WTC11 (cell line): ENCODE measurements around the gene PDLIM4. TPM values are rescaled to one million over a fixed set of nuclear protein-coding genes. Genes with fewer than 3 reads are reported as not detected.

ENCODE experiments used
- ATAC-seq: fragments of 200-7000 bp; cut with Tn5 transposase; 2 replicates; pipeline ENCODE4 v1.10.0; 2021; ENCODE audit warnings: mild to moderate bottlenecking, moderate library complexity
- CTCF ChIA-PET: fragments of 300-600 bp; sonication (Branson Sonifier 250); formaldehyde crosslinking; loops from one replicate; lab custom pipeline; 2021; ENCODE audit warnings: antibody characterized with exemption; lab: Charles Lee
- POLR2A ChIA-PET: fragments of 350-600 bp; sonication (Branson Sonifier 250); formaldehyde crosslinking; loops from one replicate; lab custom pipeline; 2021; ENCODE audit warnings: antibody characterized with exemption; lab: Charles Lee
- DNase-seq: peaks from one replicate; pipeline ENCODE4 v3.0.0; 2021; ENCODE audit warnings: low spot score
- H3K27ac Mint-ChIP-seq: 2 replicates; pipeline ENCODE4 v1.8.0; 2021; ENCODE audit warnings: mixed read lengths
- H3K27me3 Mint-ChIP-seq: 2 replicates; pipeline ENCODE4 v1.8.0; 2021; ENCODE audit warnings: low read depth, mild to moderate bottlenecking, moderate library complexity, mixed read lengths
- H3K36me3 Mint-ChIP-seq: 2 replicates; pipeline ENCODE4 v1.8.0; 2021; ENCODE audit warnings: mixed read lengths
- H3K4me1 Mint-ChIP-seq: 2 replicates; pipeline ENCODE4 v1.8.0; 2022; ENCODE audit warnings: mixed read lengths
- H3K4me3 Mint-ChIP-seq: 2 replicates; pipeline ENCODE4 v1.8.0; 2021; ENCODE audit warnings: mild to moderate bottlenecking, moderate library complexity, mixed read lengths
- H3K9me3 Mint-ChIP-seq: 2 replicates; pipeline ENCODE4 v1.8.0; 2021; ENCODE audit warnings: mixed read lengths
- AFF4 ChIP-seq: sonication (generic); formaldehyde crosslinking; IDR thresholded peaks from 2 replicates; pipeline ENCODE4 v1.8.1; 2023; ENCODE audit warnings: mild to moderate bottlenecking, missing genetic modification reagents, borderline replicate concordance
- ATF2 ChIP-seq: sonication (generic); formaldehyde crosslinking; IDR thresholded peaks from 2 replicates; pipeline ENCODE4 v1.8.1; 2022; ENCODE audit warnings: low read depth, missing genetic modification reagents, borderline replicate concordance
- CREM ChIP-seq: sonication (generic); formaldehyde crosslinking; IDR thresholded peaks from 2 replicates; pipeline ENCODE4 v1.8.1; 2022; ENCODE audit warnings: mild to moderate bottlenecking, missing genetic modification reagents, moderate library complexity
- E2F5 ChIP-seq: sonication (generic); formaldehyde crosslinking; IDR thresholded peaks from 2 replicates; pipeline ENCODE4 v1.8.1; 2022; ENCODE audit warnings: mild to moderate bottlenecking, moderate library complexity, missing genetic modification reagents
- GRHL2 ChIP-seq: fragments of 250-450 bp; sonication (Bioruptor Pico); IDR thresholded peaks from 2 replicates; pipeline ENCODE4 v1.8.0; 2022; ENCODE audit warnings: mild to moderate bottlenecking, moderate library complexity; ENCODE audit not compliant: insufficient replicate concordance, severe bottlenecking
- IRF1 ChIP-seq: sonication (generic); formaldehyde crosslinking; IDR thresholded peaks from 2 replicates; pipeline ENCODE4 v1.8.0; 2023; ENCODE audit warnings: missing genetic modification reagents
- KAT7 ChIP-seq: sonication (generic); formaldehyde crosslinking; IDR thresholded peaks from 2 replicates; pipeline ENCODE4 v1.8.1; 2023; ENCODE audit warnings: missing genetic modification reagents, mild to moderate bottlenecking, borderline replicate concordance
- NFE2L1 ChIP-seq: sonication (generic); formaldehyde crosslinking; IDR thresholded peaks from 2 replicates; pipeline ENCODE4 v1.8.1; 2023; ENCODE audit warnings: missing genetic modification reagents
- NR2C2 ChIP-seq: sonication (generic); formaldehyde crosslinking; IDR thresholded peaks from 2 replicates; pipeline ENCODE4 v1.8.0; 2022; ENCODE audit warnings: mild to moderate bottlenecking, missing genetic modification reagents
- OVOL2 ChIP-seq: fragments of 250-450 bp; sonication (Bioruptor Pico); IDR thresholded peaks from 2 replicates; pipeline ENCODE4 v1.9.0; 2021; ENCODE audit warnings: mild to moderate bottlenecking, borderline replicate concordance
- PREB ChIP-seq: sonication (generic); formaldehyde crosslinking; IDR thresholded peaks from 2 replicates; pipeline ENCODE4 v1.8.1; 2022; ENCODE audit warnings: mild to moderate bottlenecking, missing genetic modification reagents, moderate library complexity, borderline replicate concordance
- SMAD4 ChIP-seq: sonication (generic); formaldehyde crosslinking; IDR thresholded peaks from 2 replicates; pipeline ENCODE4 v1.8.0; 2022; ENCODE audit warnings: mild to moderate bottlenecking, missing genetic modification reagents
- SOX15 ChIP-seq: fragments of 250-450 bp; sonication (Bioruptor Pico); IDR thresholded peaks from 2 replicates; pipeline ENCODE4 v1.9.0; 2021; ENCODE audit warnings: mild to moderate bottlenecking
- TCF7 ChIP-seq: sonication (generic); formaldehyde crosslinking; IDR thresholded peaks from 2 replicates; pipeline ENCODE4 v1.8.0; 2022; ENCODE audit warnings: mild to moderate bottlenecking, low read depth, missing genetic modification reagents, moderate library complexity
- TEAD1 ChIP-seq: sonication (generic); formaldehyde crosslinking; IDR thresholded peaks from 2 replicates; pipeline ENCODE4 v1.8.0; 2022; ENCODE audit warnings: mild to moderate bottlenecking, missing genetic modification reagents
- USF2 ChIP-seq: sonication (generic); formaldehyde crosslinking; IDR thresholded peaks from 2 replicates; pipeline ENCODE4 v1.8.1; 2023; ENCODE audit warnings: mild to moderate bottlenecking, missing genetic modification reagents, moderate library complexity
- ZNF232 ChIP-seq: sonication (generic); formaldehyde crosslinking; IDR thresholded peaks from 2 replicates; pipeline ENCODE4 v1.8.0; 2022; ENCODE audit warnings: mild to moderate bottlenecking, missing genetic modification reagents
- ZNF317 ChIP-seq: sonication (generic); formaldehyde crosslinking; IDR thresholded peaks from 2 replicates; pipeline ENCODE4 v1.8.1; 2023; ENCODE audit warnings: low read depth, mild to moderate bottlenecking, moderate library complexity, missing genetic modification reagents, borderline replicate concordance
- ZNF416 ChIP-seq: fragments of 250-450 bp; sonication (Bioruptor Pico); IDR thresholded peaks from 2 replicates; pipeline ENCODE4 v1.9.0; 2021; ENCODE audit warnings: mild to moderate bottlenecking, inconsistent platforms
- ZSCAN18 ChIP-seq: fragments of 250-450 bp; sonication (Bioruptor Pico); IDR thresholded peaks from 2 replicates; pipeline ENCODE4 v2.1.2; 2022; ENCODE audit warnings: mild to moderate bottlenecking, moderate library complexity
- total RNA-seq: library from RNA; stranded (reverse); gene quantifications from 3 replicates; pipeline ENCODE4 v1.2.3, GENCODE V29; 2021

PDLIM4 gene
- total RNA-seq, 1 experiment from 2014 or later: 11.4 TPM

- no peak for TF ChIP-seq ZSCAN18 (CRISPR knock-in tag)
- no peak for TF ChIP-seq AFF4 (CRISPR knock-in tag)
- TF ChIP-seq ZNF416 (CRISPR knock-in tag): no peak
- TF ChIP-seq NFE2L1 (CRISPR knock-in tag): no peak
These were observed 30.3 kb upstream of the PDLIM4 start (continued) for GRCh38 chr5:132227235-132227484.

GRCh38 chr5:132227485-132228240 is 29.8 kb upstream of the PDLIM4 start, which contains the start of gene P4HA2:
Gene P4HA2, minus strand, starts transcription at chr5:132227853. Its CDS starts 9,227 bp downstream, at chr5:132218626.
- peak; percentile 76 for DNase-seq
- H3K4me3 Mint-ChIP-seq: peak within 1 kb of the TSS; percentile 66
- peaks cover 41% of the 10 kb centered on the region for H3K27me3 Mint-ChIP-seq
- peak; percentile 82 for ATAC-seq
- no peaks in the 10 kb centered on the region for H3K36me3 Mint-ChIP-seq
- CTCF ChIA-PET: interaction anchor here (0.6 to 3.9 kb wide), 16 partner anchors 10 to 431 kb away, joined by 3 to 55 read pairs (median 4); partner anchors contain the start of genes FNIP1 and PDLIM4
- no peak within 1 kb of the TSS for H3K27ac Mint-ChIP-seq
- H3K4me1 Mint-ChIP-seq: peaks cover 23% of the 10 kb centered on the region
- POLR2A ChIA-PET: interaction anchor here (0.8 to 1.0 kb wide), 3 partner anchors 11 to 35 kb away, joined by 3 to 4 read pairs (median 4); no protein-coding TSS in a partner anchor
- no peaks in the 10 kb centered on the region for H3K9me3 Mint-ChIP-seq
- TF ChIP-seq SOX15 (CRISPR knock-in tag): no peak
- no peak for TF ChIP-seq PREB (CRISPR knock-in tag)
- TF ChIP-seq NR2C2 (CRISPR knock-in tag): no peak
- no peak for TF ChIP-seq SMAD4 (CRISPR knock-in tag)
- TF ChIP-seq IRF1 (CRISPR knock-in tag): no peak
- TF ChIP-seq E2F5: peak; percentile 76
- no peak for TF ChIP-seq ATF2 (CRISPR knock-in tag)
- TF ChIP-seq GRHL2: no peak
- TF ChIP-seq ZNF232 (CRISPR knock-in tag): peak; percentile 74; the same call in 1 of the 2 replicates
- TF ChIP-seq ZNF317: no peak
- peak; percentile 55; the same call in 1 of the 2 replicates for TF ChIP-seq CREM
- no peak for TF ChIP-seq OVOL2 (CRISPR knock-in tag)
- TF ChIP-seq KAT7: 0 out of 2 replicates have a peak, but pooled peaks have one; percentile 32
- TF ChIP-seq TCF7 (CRISPR knock-in tag): no peak
- no peak for TF ChIP-seq AFF4 (CRISPR knock-in tag)
- TF ChIP-seq USF2: no peak
- 0 out of 2 replicates have a peak, but pooled peaks have one; percentile 14 for TF ChIP-seq TEAD1 (CRISPR knock-in tag)
